ENCODE measurements around the gene PHACTR1. TPM values are rescaled to one million over a fixed set of nuclear protein-coding genes. Genes with fewer than 3 reads are reported as not detected.

The PHACTR1 gene
- total and polyA plus RNA-seq, 9 of the 15 experiments (the other 6 are each of a cell fraction or from before 2014, with no cell fraction given): 11.5 to 32.6 (median 22.0) TPM

GRCh38 chr6:12890171-12890790 lies 173.7 kb downstream of the PHACTR1 start (continued):
- TF ChIP-seq ZBTB34 (CRISPR knock-in tag; IDR thresholded peaks at IDR 0.05) (no peak), RAD21 (CRISPR knock-in tag; conservative IDR thresholded peaks at IDR 0.05 in 1 of 2, IDR thresholded peaks at IDR 0.05 in 1 of 2) (peak in 1 of 2 experiments; percentile 20; a peak in 1 of 4 replicates)

- Histone ChIP-seq H3K9ac (ENCODE audit: insufficient read depth in 1 of 2, low read depth in 2 of 2, low read length in 2 of 2) (no peak overlapping the region), H2AFZ (ENCODE audit: low read depth, low read length) (no peak overlapping the region), H3K4me1 (replicated peaks in 1 of 2; ENCODE audit: control insufficient read depth in 2 of 2, insufficient read depth in 2 of 2, low read length in 2 of 2) (no peaks in the 10 kb centered on the region), H3K27ac (ENCODE audit: extremely low read depth, low read depth, low read length) (no peak overlapping the region), H3K4me3 (no peak overlapping the region), H3K9me1 (ENCODE audit: control insufficient read depth, insufficient read depth, low read length) (no peaks in the 10 kb centered on the region), H3K9me3 (replicated peaks; ENCODE audit: control insufficient read depth, insufficient read depth, low read depth, low read length) (peaks cover 4% of the 10 kb centered on the region), H4K20me1 (replicated peaks; ENCODE audit: control insufficient read depth, insufficient read depth, low read length) (no peaks in the 10 kb centered on the region), H3K79me2 (ENCODE audit: control insufficient read depth, insufficient read depth, low read length) (no peaks in the 10 kb centered on the region), H3K4me2 (ENCODE audit: insufficient read depth, low read length) (no peak overlapping the region), H3K27me3 (ENCODE audit: control insufficient read depth in 2 of 2, insufficient read depth in 2 of 2, low read length in 2 of 2) (no peaks in the 10 kb centered on the region), H3K36me3 (ENCODE audit: control insufficient read depth, insufficient read depth, low read length) (no peaks in the 10 kb centered on the region)
- DNase-seq (ENCODE audit: extremely low read depth in 1 of 4, low spot score in 3 of 4) (no peak), FAIRE-seq (no peak), ATAC-seq (no peak)
- ChIA-PET POLR2A (no interaction called here), CTCF (ENCODE audit: low intra/inter-chr PET ratio) (no interaction called here)
- WGBS (ENCODE audit: insufficient coverage, low coverage, missing lambda C conversion rate): 0% methylated on average over 1 of the region's 1 CpG
- BruUV-seq (replicated peaks): no TSS peak
- intact Hi-C loops (cut with micrococcal nuclease): loop anchor here (5.0 kb wide), 1 partner anchor 1304 kb away; no protein-coding TSS in a partner anchor
- peak; percentile 86 for TF ChIP-seq ZNF324 (CRISPR knock-in tag; IDR thresholded peaks at IDR 0.05)
- TF ChIP-seq GATAD2A (IDR thresholded peaks at IDR 0.05): no peak
- in situ Hi-C loops (cut with MboI): loop anchor here (10.0 kb wide), 1 partner anchor 1307 kb away; no protein-coding TSS in a partner anchor
Observed at GRCh38 chr6:12891595-12891994, 175.0 kb downstream of the PHACTR1 start.
